Measurements from ENCODE around the gene BPGM.

GRCh38 chr7:134632937-134633540, 13.6 kb upstream of the BPGM start:
- TF ChIP-seq CTCF (IDR thresholded peaks at IDR 0.05) (peak; percentile 21 to 60 (median 41)), POLR2A (IDR thresholded peaks at IDR 0.05) (no peak)

Measured in heart left ventricle (tissue), 13 donors.